GM21528 (cell line): ENCODE measurements around the gene PRDM7.
"Not testable (repeated sequence)": the region's sequence is repeated elsewhere in the genome, so short reads cannot be mapped to it uniquely, and the experiment has no call there.

Experiments used
- ATAC-seq: cut with Tn5 transposase; IDR thresholded peaks from one replicate; pipeline ENCODE4 v1.9.1; 2021; ENCODE audit warnings: mild to moderate bottlenecking, moderate library complexity; ENCODE audit not compliant: unreplicated experiment, low FRiP score

PRDM7 gene

GRCh38 chr16:90077757-90078578 is 837 bp upstream of the PRDM7 start:
- ATAC-seq, result peak; percentile 28

GRCh38 chr16:90072442-90073105 is 4.6 kb downstream of the PRDM7 start:
- no peak for ATAC-seq

DNA sequence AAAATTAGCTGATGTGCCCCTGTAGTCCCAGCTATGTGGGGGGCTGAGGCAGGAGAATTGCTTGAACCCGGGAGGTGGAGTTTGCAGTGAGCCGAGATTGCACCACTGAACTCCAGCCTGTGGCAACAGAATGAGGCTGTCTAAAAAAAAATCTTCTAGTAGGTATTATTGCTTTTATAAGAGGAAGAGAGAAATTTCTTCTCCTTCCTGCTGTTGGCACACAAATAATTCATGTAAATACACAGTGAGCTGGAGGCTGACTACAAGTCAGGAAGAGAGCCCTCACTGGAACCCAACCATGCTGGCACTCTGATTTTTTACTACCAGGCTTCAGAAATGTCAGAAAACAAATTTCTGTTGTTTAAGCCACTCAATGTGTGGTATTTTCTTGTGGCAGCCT is 6.7 kb downstream of the PRDM7 start:
- no peak for ATAC-seq

DNA sequence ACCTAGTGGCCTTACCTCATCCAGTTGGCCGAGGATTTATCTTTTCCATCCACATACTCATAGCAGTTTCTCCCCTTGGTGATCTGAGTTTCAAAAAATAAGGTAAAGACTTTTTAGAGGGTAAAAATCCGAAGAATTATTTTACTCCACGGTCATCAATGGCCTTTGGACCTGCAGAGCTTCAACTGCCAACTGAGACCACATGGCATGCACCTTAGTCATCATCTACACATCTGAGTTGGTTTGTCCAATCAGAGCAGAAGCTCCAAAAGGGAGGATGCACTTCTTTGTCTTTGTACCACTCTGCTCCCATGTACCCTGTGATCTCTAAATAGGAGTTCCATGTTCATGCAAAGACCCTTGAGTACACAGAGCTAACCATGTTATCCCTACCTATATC is 15.7 kb downstream of the PRDM7 start:
- ATAC-seq, result no peak

GRCh38 chr16:90057738-90058173 is 19.4 kb downstream of the PRDM7 start:
- no peak for ATAC-seq

DNA sequence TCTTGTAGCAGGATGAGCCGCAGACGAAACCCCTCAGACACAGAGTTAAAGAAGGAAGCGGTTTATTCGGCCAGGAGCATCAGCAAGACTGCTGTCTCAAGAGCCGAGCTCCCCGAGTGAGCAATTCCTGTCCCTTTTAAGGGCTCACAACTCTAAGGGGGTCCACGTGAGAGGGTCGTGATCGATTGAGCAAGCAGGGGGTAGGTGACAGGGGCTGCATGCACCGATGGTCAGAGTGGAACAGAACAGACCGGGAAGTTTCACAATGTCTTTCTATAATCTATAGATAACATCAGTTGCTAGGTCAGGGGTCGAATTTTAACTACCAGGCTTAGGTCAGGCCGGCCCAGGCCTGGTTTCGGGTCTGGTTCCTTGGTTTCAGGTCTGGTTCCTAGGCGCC is 20.6 kb downstream of the PRDM7 start:
- ATAC-seq, result not testable (repeated sequence)

- ATAC-seq, result no peak
Observed at GRCh38 chr16:90055371-90055770, 21.8 kb downstream of the PRDM7 start.

DNA sequence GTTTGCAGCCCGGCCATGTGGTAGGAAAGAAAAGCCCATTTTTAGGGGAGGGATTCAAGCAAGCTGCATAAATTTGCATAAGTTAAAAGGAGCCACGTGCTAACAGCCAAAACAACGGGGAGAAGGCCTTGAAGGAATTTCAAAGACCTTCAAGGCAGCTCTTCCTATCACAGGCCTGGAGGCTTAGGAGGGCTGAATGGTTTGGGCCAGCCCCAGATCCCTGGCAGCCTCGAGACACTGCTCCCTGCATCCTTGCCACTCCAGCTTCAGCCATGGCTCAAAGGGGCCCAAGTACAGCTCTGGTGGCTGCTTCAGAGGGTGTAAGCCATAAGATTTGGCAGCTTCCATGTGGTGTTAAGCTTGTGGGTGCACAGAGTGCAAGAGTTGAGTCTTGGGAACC is 22.6 kb downstream of the PRDM7 start:
- no peak for ATAC-seq

GRCh38 chr16:90053902-90054500 is 23.1 kb downstream of the PRDM7 start:
- ATAC-seq, result no peak

GRCh38 chr16:90050969-90051368 is 26.2 kb downstream of the PRDM7 start:
- ATAC-seq, result no peak

DNA sequence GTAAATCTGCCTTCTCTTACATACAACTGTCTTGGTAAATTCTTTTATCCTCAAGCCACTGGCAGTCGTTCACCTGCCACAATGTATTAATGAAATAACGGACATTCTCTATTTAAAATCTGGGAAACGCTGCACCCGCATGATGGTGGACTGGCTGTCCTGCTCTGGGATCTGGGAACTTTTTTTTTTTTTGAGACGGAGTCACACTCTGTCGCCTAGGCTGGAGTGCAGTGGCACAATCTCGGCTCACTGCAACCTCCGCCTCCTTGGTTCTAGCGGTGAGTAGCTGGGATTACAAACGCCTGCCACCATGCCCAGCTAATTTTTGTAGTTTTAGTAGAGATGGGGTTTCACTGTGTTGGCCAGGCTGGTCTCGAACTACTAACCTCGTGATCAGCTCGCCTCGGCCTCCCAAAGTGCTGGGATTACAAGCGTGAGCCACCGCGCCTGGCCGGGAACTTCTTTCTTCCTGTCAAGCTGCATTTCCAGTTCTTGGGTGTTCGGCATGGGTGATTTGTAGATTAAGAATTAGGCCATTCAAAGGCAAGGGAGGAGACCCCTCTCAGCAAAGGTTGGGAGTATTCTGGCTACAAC is 28.3 kb downstream of the PRDM7 start:
- no peak for ATAC-seq

- ATAC-seq, result no peak
Observed at GRCh38 chr16:90048347-90048722, 28.8 kb downstream of the PRDM7 start.

GRCh38 chr16:90047714-90048346 is 29.3 kb downstream of the PRDM7 start:
- no peak for ATAC-seq

DNA sequence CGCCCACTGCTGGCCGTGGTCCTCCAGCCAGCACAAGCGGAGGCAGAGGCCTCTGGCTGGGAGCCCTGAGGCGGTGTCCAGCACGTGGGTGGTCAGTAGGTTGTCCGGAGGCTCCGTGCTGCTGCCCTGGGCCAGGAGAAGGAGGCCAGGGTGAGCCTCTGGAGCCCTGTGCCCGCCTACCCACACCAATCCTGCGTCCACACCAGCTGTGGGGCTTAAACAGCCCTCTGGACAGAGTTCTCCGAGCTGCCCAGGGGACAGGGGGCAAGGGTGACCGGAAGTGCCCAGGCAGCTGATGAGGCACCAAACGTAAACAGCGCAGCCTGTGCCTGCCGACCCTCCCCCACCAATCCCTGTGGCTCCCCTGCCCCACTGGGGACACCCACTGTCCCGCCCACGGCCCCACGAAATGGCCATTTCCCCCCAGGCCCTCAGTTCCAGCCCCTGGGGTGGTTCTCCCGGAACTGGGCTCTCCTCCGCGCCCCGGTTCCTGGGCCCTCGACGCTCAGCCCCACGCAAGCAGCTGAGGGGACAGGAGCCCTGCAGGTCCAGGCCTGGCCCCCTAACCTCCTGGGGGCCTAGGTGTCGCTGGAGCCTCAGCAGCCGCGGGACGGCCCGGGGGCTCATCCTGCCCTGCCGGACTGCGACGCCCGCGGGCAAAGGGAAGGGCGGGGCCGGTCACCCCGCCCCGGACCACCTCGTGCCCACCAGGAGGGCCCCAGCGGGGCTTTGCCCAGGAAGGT is 30.0 kb downstream of the PRDM7 start:
- ATAC-seq, result no peak

DNA sequence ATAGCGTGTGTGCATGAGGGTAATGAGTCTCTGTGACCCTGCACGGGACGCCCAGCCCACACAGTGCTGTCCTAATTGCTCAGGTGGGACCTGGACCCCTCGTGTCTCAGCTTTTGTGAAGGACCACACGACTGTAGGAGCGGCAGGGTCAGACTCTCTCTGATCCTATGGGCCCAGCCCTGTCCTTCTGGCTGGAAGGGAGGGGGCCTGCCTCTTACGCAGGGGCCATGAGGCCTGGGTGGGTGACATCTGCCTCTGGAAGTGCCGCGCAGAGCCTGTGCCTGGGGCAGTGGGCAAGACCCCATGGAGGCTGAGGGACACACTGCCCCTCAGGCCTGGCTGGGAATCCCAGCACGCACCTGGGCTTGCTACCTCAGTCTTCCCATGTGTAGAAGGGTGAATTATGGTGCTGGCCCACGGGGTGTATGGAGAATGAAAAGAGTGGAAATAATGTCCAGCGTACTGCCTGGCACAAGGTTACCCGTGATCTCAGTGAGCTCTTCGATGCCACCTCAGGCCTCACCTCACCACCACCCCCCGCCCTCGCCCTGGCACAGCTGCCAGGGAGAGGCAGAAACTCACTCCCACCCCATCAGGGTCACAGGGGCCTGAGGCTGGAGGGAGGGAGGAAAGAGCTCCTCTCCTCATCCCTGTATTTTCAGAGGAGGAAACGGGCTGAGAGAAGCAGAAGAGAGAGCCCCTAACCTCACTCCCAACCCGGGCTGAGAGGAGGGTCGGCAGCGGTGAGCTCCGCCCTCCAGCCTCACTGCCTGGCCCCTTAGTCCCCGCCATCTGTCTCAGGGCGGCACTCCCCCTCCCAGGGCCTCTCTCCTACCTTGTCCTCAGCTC is 30.8 kb downstream of the PRDM7 start:
- ATAC-seq, result no peak

GRCh38 chr16:90044111-90044551 is 33.0 kb downstream of the PRDM7 start:
- ATAC-seq, result no peak

DNA sequence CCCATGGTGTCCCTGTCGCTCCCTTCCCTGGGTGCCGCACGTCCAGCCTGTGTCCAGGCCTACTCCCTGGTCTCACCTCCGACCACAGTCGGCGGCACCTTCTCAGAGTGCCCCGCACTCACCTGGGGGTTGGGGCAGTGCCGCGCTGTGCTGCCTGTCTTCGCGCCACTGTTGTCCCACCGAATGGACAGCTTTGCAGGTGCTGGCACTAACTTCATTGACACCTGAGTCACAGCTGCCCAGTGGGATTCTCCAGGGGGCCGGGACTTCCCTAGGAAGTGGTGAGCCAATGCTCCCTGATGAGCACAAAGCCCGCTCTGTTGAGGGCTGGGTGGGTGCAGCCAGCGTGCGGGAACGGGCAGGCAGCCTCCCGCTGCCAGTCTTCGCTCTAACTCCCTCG is 33.6 kb downstream of the PRDM7 start:
- no peak for ATAC-seq

DNA sequence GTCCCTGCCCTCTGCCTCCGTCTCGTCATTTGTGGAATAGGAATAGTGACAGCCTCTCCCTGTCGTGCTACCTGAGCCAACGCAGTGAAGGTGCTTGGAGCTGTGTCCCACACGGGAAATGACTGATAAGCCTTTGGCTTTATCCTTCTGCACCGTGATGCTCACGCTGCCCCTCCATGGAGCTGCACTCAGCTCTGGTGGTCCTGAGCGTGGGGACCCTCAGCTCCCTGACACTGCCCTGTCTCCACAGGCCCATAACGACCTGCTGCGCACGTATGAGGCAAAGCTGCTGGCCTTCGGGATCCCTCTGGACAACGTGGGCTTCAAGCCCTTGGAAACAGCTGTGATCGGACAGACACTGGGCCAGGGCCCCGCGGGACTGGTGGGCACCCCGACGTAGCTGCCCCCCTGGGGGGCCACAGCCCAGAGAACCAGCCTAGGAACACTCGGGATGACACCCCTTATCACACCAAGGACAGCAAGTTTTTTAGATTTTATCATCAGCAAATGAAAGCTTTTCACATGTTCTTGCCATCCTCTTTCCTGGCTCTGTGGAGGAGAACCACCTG is 34.1 kb downstream of the PRDM7 start:
- no peak for ATAC-seq
